NK-92 (cell line): ENCODE data around the gene MBD4.
"Not testable (repeated sequence)": the region's sequence is repeated elsewhere in the genome, so short reads cannot be mapped to it uniquely, and the experiment has no call there.

ENCODE experiments used
- DNase-seq: peaks from one replicate; lab custom pipeline; 2025; ENCODE audit not compliant: unreplicated experiment; lab: John Stamatoyannopoulos, UW

Gene MBD4

DNA sequence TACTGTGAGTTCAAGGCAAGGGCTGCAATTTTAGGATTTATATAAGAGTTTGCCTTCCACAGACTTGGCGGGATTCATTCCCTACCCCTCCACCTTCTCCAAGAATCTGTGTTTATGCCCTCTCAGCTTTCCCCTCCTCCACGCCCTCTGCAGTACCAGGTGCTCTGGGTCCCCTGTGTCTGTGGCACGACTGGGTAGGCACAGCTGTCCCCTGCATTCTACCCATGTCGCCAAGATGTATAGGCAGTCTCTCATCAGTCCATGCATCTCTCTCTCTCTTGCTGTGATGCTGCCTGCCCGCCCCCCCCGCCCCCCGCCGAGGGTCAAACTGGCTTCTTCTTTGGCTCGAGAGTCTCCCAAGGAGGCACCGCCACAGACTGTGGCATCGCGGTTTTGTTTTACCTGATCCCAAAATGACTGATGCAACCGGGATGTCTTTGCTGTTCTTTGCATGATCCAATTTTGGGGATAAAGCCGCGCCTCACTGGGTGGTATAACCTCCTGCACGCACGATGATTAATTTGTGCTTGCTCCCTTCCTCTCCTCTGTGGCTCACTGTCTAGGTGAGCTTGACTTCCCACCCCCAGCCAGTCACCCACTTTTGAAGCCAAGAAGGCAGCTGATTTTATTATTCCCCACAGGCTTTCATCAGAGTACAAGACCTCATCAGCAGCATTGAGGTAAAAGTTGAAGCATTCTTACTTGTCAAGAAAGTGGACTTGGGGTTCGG, 55.0 kb downstream of the MBD4 start:
- no peak for DNase-seq

DNA sequence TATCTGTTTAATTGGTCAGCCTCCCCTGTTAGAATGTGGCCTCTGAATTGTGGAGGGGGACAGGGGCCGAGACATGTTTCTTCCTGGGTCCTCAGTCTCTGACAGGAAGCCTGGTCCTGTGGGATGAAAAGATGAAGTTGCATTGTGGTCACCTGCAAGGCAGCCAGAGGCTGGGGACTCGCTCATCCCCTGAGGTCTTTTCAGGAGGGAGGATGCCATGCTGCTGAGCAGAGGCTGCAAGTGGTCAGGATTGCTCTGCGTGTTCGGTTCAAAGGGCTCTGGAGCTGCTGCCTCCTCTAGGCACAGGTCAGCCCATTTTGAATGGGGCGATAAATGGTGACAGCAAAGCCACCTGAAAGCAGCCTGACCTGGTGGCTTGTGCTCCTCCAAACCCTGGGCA, 55.6 kb downstream of the MBD4 start:
- not testable (repeated sequence) for DNase-seq

DNA sequence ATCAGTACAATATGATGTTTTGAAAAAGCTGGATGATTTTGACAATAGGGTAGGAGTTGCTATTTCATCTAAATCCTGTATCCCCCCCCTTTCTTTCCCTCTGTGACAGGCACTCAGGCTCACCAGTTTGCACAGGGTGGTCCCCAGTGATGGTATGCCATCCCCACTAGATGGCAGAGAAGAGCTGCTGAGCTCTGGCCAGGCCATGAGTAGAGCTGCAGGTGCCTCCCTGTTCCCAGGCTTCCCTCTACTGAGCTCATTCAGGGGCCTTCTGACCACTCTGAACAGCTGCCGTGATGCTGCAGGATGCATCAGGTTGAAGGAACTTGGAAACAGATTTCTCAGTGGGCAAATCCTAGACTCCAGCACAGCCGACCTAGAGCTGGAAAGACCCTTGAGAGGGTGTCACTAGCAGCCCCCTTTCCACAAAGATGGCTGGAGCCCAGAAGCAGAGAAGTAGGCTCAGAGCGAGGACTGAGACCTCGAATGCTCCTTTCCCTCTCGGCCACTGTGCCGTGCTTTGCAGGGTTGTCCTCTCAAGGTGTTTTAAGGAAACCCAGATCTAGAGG, 56.4 kb downstream of the MBD4 start:
- no peak for DNase-seq

- no peak for DNase-seq
Measured at GRCh38 chr3:129382366-129382765, 57.4 kb downstream of the MBD4 start.
